Activated CD8-positive, alpha-beta memory T cell treated with anti-CD3 and anti-CD28 coated beads, Interleukin-2, amount 50 U/mL, for 24 hours (primary cell): ENCODE data around the gene NUP188.

ENCODE experiments used
- DNase-seq: peaks from one replicate; pipeline ENCODE4 v3.0.0-alpha.2; 2020; ENCODE audit errors: extremely low read depth

Gene NUP188

GRCh38 chr9:128947527-128948301 lies at the start of gene NUP188, which contains the start of gene DOLK:
Gene NUP188, plus strand, starts transcription at chr9:128947699. Its CDS starts 21 bp downstream, at chr9:128947720.
Gene DOLK, minus strand, starts transcription at chr9:128947603. Its CDS starts 300 bp downstream, at chr9:128947303.
- DNase-seq, result peak; percentile 93

- no peak for DNase-seq
Observed at GRCh38 chr9:128898382-128898781, 49.1 kb upstream of the NUP188 start.

GRCh38 chr9:128898845-128899565 lies 48.5 kb upstream of the NUP188 start:
- DNase-seq, result no peak

GRCh38 chr9:128899566-128900322 lies 47.8 kb upstream of the NUP188 start:
- no peak for DNase-seq

GRCh38 chr9:128901379-128901778 lies 46.1 kb upstream of the NUP188 start:
- DNase-seq, result no peak

GRCh38 chr9:128901822-128902221 lies 45.7 kb upstream of the NUP188 start:
- no peak for DNase-seq

GRCh38 chr9:128902351-128903078 lies 45.0 kb upstream of the NUP188 start:
- DNase-seq, result peak; percentile 70

GRCh38 chr9:128903079-128903461 lies 44.4 kb upstream of the NUP188 start:
- no peak for DNase-seq

- DNase-seq, result no peak
Observed at GRCh38 chr9:128903871-128904620, 43.5 kb upstream of the NUP188 start.

GRCh38 chr9:128905964-128906363 lies 41.5 kb upstream of the NUP188 start:
- no peak for DNase-seq

GRCh38 chr9:128906741-128907140 lies 40.8 kb upstream of the NUP188 start:
- no peak for DNase-seq

- DNase-seq, result no peak
Observed at GRCh38 chr9:128908372-128908771, 39.1 kb upstream of the NUP188 start.

- DNase-seq, result no peak
Observed at GRCh38 chr9:128909859-128910258, 37.6 kb upstream of the NUP188 start.

- no peak for DNase-seq
Observed at GRCh38 chr9:128910906-128911305, 36.6 kb upstream of the NUP188 start.

- no peak for DNase-seq
Observed at GRCh38 chr9:128911529-128912035, 35.9 kb upstream of the NUP188 start.

- DNase-seq, result no peak
Observed at GRCh38 chr9:128912270-128912853, 35.1 kb upstream of the NUP188 start.

GRCh38 chr9:128913048-128913900 lies 34.2 kb upstream of the NUP188 start:
- DNase-seq, result no peak

GRCh38 chr9:128913995-128914772 lies 33.3 kb upstream of the NUP188 start:
- no peak for DNase-seq

- DNase-seq, result no peak
Observed at GRCh38 chr9:128916204-128916603, 31.3 kb upstream of the NUP188 start.
